GM04504 (cell line): Measurements from ENCODE around the gene RASSF7.

Source experiments
- DNase-seq: peaks from one replicate; pipeline ENCODE4 v3.0.0-alpha.2; 2012; ENCODE audit warnings: low read depth

RASSF7 gene

DNA sequence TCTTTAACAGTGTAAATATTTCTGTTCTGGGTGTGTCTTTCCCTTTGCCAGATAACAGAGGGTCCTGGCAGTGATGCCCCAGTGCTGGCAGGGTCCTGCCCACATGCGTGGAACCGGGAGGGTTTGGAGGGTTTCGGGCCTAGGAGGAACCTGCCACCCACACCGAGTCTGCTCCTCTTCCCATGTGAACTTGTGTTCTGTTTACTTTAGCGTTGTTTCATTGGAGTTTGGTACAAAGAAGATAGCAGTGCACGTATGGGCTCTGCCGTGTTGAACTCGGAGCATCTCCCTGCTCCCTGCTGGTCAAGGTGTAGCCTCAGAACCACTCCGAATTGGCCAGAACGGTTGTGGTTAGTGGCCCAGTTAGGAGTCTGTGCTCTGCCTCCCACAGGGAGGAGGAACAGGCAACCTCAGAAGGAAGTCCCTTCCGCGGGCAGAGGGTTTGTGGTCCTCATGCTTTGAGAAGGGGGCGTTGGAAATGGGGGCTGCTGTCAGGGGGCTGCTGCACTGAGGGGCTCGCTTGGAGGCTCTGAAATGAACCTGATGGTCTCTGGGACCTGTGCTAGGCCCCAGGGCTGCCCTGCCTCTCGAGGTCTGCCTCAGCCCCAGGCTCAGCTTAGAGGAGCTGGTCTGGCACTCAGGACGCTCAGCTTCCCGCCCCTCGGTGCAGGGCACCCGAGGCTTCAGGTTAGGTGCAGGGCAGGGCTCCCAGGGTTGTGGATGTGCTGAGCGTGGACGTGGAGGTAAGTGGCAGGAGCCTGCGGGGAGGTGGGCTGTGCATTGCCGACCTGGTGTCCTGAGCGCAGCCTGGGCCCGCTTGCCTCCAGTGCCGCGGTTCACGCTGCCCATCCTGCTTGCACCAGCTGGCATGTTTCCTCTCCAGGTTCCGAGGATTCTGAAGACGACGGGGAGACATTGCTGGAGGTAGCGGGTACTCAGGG is 25.9 kb downstream of the RASSF7 start:
- no peak for DNase-seq

DNA sequence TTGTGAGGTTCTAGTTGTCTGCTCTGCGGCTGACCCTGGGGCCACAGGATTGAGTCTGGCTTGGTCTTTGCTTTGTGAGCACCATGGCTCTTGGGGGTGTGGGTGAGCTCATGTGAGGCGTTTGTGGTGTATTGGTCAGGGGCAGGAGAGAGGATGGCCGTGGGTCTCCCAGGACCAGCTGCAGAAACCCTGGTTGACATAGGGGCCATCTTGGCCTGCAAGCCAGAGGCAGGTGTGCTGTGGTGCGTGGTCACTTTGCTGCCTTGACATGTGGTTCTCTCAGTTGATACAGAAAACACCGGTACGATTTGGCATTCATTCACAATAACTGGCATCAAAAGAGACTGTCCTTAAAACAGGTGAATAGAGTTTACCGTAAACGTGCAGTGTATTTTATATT is 26.8 kb downstream of the RASSF7 start:
- DNase-seq: no peak

GRCh38 chr11:587978-588380 is 27.2 kb downstream of the RASSF7 start:
- DNase-seq: no peak

DNA sequence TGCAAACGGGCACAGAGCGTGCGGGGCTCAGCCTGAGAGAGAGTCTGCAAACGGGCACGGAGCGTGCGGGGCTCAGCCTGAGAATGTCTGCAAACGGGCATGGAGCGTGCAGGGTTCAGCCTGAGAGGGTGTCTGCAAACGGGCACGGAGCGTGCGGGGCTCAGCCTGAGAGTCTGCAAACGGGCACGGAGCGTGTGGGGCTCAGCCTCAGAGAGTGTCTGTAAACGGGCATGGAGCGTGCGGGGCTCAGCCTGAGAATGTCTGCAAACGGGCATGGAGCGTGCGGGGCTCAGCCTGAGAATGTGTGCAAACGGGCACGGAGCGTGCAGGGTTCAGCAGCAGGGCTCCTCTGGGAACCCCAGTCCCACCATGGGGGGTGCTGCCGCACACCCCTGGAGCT is 29.0 kb downstream of the RASSF7 start:
- DNase-seq: no peak

DNA sequence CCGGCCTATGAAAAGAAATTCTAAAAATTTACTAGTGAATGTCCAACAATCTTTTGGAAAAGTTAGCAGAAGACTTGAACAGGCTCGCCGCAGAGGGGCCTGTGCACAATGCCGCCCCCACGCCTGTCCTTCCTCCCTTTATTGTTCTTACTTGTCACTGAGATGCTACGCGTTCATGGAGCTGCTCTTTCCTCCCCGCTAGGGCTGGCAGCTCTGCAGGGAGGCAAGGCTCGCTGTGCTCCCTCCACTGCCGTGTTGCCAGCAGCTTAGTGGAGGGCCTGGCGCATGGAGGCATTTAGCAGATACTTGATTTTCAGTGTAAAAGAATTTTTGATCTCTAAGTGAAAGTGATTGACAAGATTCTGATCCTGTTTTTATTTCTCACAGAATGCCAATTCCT is 30.2 kb downstream of the RASSF7 start:
- no peak for DNase-seq

DNA sequence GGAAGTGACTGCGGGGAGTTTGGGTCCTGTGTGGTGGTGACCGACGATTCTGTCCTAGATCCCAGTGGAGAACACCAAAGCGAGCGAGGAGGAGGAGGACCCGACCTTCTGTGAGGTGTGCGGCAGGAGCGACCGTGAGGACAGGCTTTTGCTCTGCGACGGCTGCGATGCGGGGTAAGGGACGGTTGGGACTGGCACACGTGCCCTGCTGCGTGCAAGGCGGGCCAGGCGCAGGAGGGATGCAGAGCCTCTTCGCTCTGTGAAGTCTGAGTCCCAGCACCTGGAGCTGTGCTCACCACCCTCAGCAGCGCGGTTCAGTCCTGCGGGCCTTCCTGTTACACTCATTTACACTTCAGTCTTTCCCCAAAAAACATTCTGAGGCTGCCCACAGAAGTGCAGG is 31.7 kb downstream of the RASSF7 start:
- DNase-seq: no peak

DNA sequence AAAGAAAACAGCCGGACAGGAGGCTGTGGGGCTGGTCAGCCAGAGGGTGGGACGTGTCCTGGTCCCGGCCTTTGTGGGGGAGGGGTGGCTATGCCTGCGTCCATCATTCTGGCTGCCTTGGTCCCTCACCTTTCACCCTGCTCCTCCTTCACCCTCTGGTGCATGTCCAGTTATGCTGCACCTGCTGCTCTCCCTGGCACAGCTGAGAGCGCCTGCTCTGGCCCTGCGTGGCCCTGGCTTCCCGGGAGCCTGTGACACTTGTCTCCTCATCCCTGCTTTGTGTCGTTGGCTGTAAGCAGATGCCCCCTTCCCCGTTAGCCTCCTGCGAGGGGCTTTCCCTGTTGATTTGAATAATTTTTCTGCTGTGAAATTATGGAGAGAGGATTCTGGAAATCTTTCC is 32.1 kb downstream of the RASSF7 start:
- DNase-seq: no peak

- DNase-seq: no peak
These were observed 32.6 kb downstream of the RASSF7 start for GRCh38 chr11:593347-593746.

GRCh38 chr11:595400-595799 is 34.6 kb downstream of the RASSF7 start:
- no peak for DNase-seq

GRCh38 chr11:596374-596773 is 35.6 kb downstream of the RASSF7 start:
- no peak for DNase-seq

DNA sequence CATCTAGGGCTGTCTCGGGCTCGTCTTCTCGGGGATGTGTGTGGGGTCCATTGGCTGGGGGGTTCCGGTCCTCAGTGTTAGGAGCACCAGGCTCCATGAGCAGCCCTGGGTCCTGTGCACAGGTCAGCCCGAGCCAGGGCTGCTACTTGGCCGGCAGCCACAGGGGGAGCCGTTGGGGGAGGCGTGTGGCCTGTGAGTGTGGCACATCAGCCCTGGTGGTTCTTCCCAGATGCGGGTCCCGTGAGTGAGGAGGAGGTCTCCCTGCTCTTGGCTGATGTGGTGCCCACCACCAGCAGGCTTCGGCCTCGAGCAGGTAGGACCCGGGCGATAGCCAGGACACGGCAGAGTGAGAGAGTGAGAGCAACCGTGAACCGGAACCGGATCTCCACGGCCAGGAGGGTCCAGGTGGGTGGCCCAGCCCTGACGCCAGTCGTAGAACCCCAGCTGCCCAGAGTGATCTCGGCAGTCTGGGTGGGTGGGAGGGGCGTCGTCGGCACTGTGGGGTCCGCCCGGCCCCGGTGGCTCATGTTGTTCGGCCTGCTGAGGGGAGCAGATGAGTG is 36.5 kb downstream of the RASSF7 start:
- DNase-seq: no peak

- DNase-seq: no peak
These were observed 37.4 kb downstream of the RASSF7 start for GRCh38 chr11:598005-598680.

- DNase-seq: no peak
These were observed 40.9 kb downstream of the RASSF7 start for GRCh38 chr11:601573-602245.

- no peak for DNase-seq
These were observed 42.4 kb downstream of the RASSF7 start for GRCh38 chr11:603154-603553.

GRCh38 chr11:605286-606129 is 44.7 kb downstream of the RASSF7 start:
- DNase-seq: no peak

DNA sequence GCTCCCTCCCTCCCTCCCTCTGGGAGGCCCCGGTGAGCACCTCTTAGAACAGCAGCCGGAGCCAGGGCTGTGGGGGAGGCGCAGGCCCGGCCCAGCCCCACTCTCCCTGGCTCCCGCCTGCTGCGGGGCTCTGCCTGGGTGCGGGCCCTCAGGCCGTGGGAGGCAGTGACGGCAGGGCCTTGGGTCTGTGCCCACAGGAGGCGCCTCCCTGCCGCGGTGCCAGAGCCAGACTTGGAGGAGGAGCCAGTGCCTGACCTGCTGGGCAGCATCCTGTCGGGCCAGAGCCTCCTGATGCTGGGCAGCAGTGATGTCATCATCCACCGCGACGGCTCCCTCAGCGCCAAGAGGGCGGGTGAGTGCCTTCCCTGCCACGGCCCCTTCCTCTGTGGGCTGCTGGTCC is 45.5 kb downstream of the RASSF7 start:
- DNase-seq: no peak

- DNase-seq: no peak
These were observed 46.4 kb downstream of the RASSF7 start for GRCh38 chr11:607020-607780.

DNA sequence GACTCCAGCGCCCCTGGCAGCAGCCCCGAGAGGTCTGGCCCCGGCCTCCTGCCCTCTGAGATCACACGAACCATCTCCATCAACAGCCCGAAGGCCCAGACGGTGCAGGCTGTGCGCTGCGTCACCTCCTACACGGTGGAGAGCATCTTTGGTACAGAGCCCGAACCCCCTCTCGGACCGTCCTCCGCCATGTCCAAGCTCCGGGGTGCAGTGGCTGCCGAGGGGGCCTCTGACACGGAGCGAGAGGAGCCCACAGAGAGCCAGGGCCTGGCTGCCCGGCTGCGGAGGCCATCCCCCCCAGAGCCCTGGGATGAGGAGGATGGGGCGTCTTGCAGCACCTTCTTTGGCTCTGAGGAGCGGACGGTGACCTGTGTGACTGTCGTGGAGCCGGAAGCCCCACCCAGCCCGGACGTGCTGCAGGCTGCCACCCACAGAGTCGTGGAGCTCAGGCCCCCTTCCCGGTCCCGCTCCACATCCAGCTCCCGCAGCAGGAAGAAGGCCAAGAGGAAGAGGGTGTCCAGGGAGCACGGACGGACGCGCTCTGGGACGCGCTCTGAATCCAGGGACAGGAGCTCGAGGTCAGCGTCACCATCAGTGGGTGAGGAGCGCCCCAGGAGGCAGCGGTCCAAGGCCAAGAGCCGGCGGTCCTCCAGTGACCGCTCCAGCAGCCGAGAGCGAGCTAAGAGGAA is 47.3 kb downstream of the RASSF7 start:
- no peak for DNase-seq

GRCh38 chr11:608791-609251 is 48.1 kb downstream of the RASSF7 start:
- no peak for DNase-seq

GRCh38 chr11:609341-609811 is 48.6 kb downstream of the RASSF7 start:
- no peak for DNase-seq
